GM23338 (cell line): ENCODE results near the gene MCAT. TPM values are rescaled to one million over a fixed set of nuclear protein-coding genes. Genes with fewer than 3 reads are reported as not detected.
"Not testable (repeated sequence)": the region's sequence is repeated elsewhere in the genome, so short reads cannot be mapped to it uniquely, and the experiment has no call there.

Source experiments
- ATAC-seq: fragments of 200-7000 bp; cut with Tn5 transposase; 3 replicates; pipeline ENCODE4 v1.9.1; 2020
- DNase-seq: peaks from one replicate; pipeline ENCODE4 v3.0.0-alpha.2; 2015; ENCODE audit warnings: low spot score
- H2AFZ ChIP-seq: fragments of 200-600 bp; sonication (generic); 2 replicates; pipeline ENCODE4 v1.8.0; 2016; ENCODE audit warnings: antibody characterized with exemption, mild to moderate bottlenecking, moderate library complexity
- H3F3A ChIP-seq: fragments of 200-600 bp; sonication (generic); replicated peaks from 2 replicates; pipeline ENCODE4 v1.8.0; 2017; ENCODE audit warnings: antibody characterized with exemption, mixed run types, low read depth
- H3K27ac ChIP-seq: fragments of 200-600 bp; sonication (generic); 2 replicates; pipeline ENCODE4 v1.6.1; 2016; ENCODE audit warnings: low read depth
- H3K27me3 ChIP-seq: fragments of 200-600 bp; sonication (generic); 2 replicates; pipeline ENCODE4 v1.8.0; 2016; ENCODE audit warnings: mild to moderate bottlenecking, mixed run types, moderate library complexity; ENCODE audit not compliant: insufficient read depth
- H3K36me3 ChIP-seq: fragments of 200-600 bp; sonication (generic); 2 replicates; pipeline ENCODE4 v1.8.0; 2016; ENCODE audit warnings: mild to moderate bottlenecking; ENCODE audit not compliant: insufficient read depth
- H3K4me1 ChIP-seq: fragments of 200-600 bp; sonication (generic); 2 replicates; pipeline ENCODE4 v1.8.0; 2016; ENCODE audit warnings: mild to moderate bottlenecking, moderate library complexity; ENCODE audit not compliant: insufficient read depth
- H3K4me2 ChIP-seq: fragments of 200-600 bp; sonication (generic); 2 replicates; pipeline ENCODE4 v1.7.1; 2017; ENCODE audit warnings: mixed run types
- H3K4me3 ChIP-seq: fragments of 200-600 bp; sonication (generic); 2 replicates; pipeline ENCODE4 v1.6.1; 2016; ENCODE audit warnings: mixed run types
- H3K79me2 ChIP-seq: fragments of 200-600 bp; sonication (generic); replicated peaks from 2 replicates; pipeline ENCODE4 v1.8.0; 2017; ENCODE audit warnings: mild to moderate bottlenecking; ENCODE audit not compliant: insufficient read depth
- H3K9me2 ChIP-seq: fragments of 200-600 bp; sonication (generic); 2 replicates; pipeline ENCODE4 v1.8.0; 2017; ENCODE audit not compliant: insufficient read depth
- H4K20me1 ChIP-seq: fragments of 200-600 bp; sonication (generic); replicated peaks from 2 replicates; pipeline ENCODE4 v1.8.0; 2017; ENCODE audit warnings: mild to moderate bottlenecking; ENCODE audit not compliant: insufficient read depth
- H3K27ac Mint-ChIP-seq: 2 replicates; pipeline ENCODE4 v1.8.0; 2020; ENCODE audit warnings: inconsistent platforms, mild to moderate bottlenecking, moderate library complexity, mixed read lengths
- H3K27me3 Mint-ChIP-seq: 3 replicates; pipeline ENCODE4 v1.8.0; 2022; ENCODE audit warnings: low read depth, mild to moderate bottlenecking, moderate library complexity, mixed read lengths, inconsistent platforms; ENCODE audit not compliant: insufficient read depth, poor library complexity
- H3K36me3 Mint-ChIP-seq: 3 replicates; pipeline ENCODE4 v1.8.0; 2021; ENCODE audit warnings: low read depth, mild to moderate bottlenecking, inconsistent platforms, moderate library complexity, mixed read lengths
- H3K4me1 Mint-ChIP-seq: 3 replicates; pipeline ENCODE4 v1.8.0; 2020; ENCODE audit warnings: mild to moderate bottlenecking, inconsistent platforms, mixed read lengths
- H3K4me3 Mint-ChIP-seq: 3 replicates; pipeline ENCODE4 v1.8.0; 2021; ENCODE audit warnings: moderate library complexity, mild to moderate bottlenecking, inconsistent platforms, mixed read lengths
- H3K9me3 Mint-ChIP-seq: 3 replicates; pipeline ENCODE4 v1.8.0; 2020; ENCODE audit warnings: moderate library complexity, mild to moderate bottlenecking, inconsistent platforms, mixed read lengths
- CTCF ChIP-seq, 2 experiments: fragments of 200-600 bp in 1 of 2; sonication (generic) in 1 of 2; conservative IDR thresholded peaks; 2 replicates each; pipeline versions ENCODE4 v1.5.1 to v1.6.1; 2016 to 2017; ENCODE audit warnings: antibody characterized with exemption in 2 of 2, low read depth in 2 of 2, mild to moderate bottlenecking in 2 of 2, moderate library complexity in 1 of 2
- EZH2 ChIP-seq: fragments of 200-600 bp; sonication (generic); IDR thresholded peaks from one replicate; pipeline ENCODE4 v1.8.0; 2017; ENCODE audit warnings: antibody characterized with exemption, mild to moderate bottlenecking, low read depth; ENCODE audit not compliant: unreplicated experiment
- NANOG ChIP-seq: IDR thresholded peaks from 2 replicates; pipeline ENCODE4 v1.6.1; 2016; ENCODE audit warnings: antibody characterized with exemption, borderline replicate concordance
- ZNF114 ChIP-seq: fragments of 250-450 bp; sonication (Bioruptor Pico); IDR thresholded peaks from 2 replicates; pipeline ENCODE4 v1.5.0; 2020; ENCODE audit warnings: mild to moderate bottlenecking, moderate library complexity
- polyA plus RNA-seq: library from polyadenylated mRNA; unstranded; fragments of >200 nt; fragmentation: Nextera tagmentation; extraction: Ambion mirVana; gene quantifications from 2 replicates; pipeline ENCODE4 v1.2.1, GENCODE V29; 2016
- total RNA-seq: library from RNA; depleted of rRNA; stranded (reverse); fragments of >200 nt; shearing (Covaris generic); gene quantifications from 2 replicates; pipeline ENCODE4 v1.2.3, GENCODE V29; 2014

The MCAT gene
- total and polyA plus RNA-seq, 2 experiments from 2014 or later = 9.7 to 16.9 TPM

- TF ChIP-seq EZH2 (no peak), CTCF (conservative IDR thresholded peaks at IDR 0.05; ENCODE audit: low read depth in 2 of 2) (no peak)
Observed at GRCh38 chr22:43148581-43148980, 5.4 kb upstream of the MCAT start (continued).

GRCh38 chr22:43147821-43148220, 4.6 kb upstream of the MCAT start:
- peaks cover 6% of the 10 kb centered on the region for H3K4me1 Mint-ChIP-seq
- H2AFZ ChIP-seq = no peak overlapping the region
- no peak overlapping the region for H3K4me2 ChIP-seq
- H3K79me2 ChIP-seq = no peaks in the 10 kb centered on the region
- no peak for ATAC-seq
- no peak overlapping the region for H3K27ac Mint-ChIP-seq
- H3K9me2 ChIP-seq = no peaks in the 10 kb centered on the region
- H3K27me3 Mint-ChIP-seq = peaks cover 18% of the 10 kb centered on the region
- H3K9me3 Mint-ChIP-seq = no peaks in the 10 kb centered on the region
- no peak overlapping the region for H3K4me3 ChIP-seq
- DNase-seq = no peak
- no peak for TF ChIP-seq EZH2
- TF ChIP-seq ZNF114 (CRISPR knock-in tag) = no peak
- TF ChIP-seq CTCF (conservative IDR thresholded peaks at IDR 0.05; ENCODE audit: low read depth in 2 of 2) = no peak
- TF ChIP-seq NANOG = no peak
- no peaks in the 10 kb centered on the region for H3K36me3 ChIP-seq
- H3K27ac ChIP-seq = no peak overlapping the region
- H3K4me1 ChIP-seq = no peaks in the 10 kb centered on the region; the same call in 1 of the 2 replicates
- H3K4me3 Mint-ChIP-seq = no peak overlapping the region
- no peaks in the 10 kb centered on the region for H3K36me3 Mint-ChIP-seq
- H3F3A ChIP-seq = no peaks in the 10 kb centered on the region; the same call in 1 of the 2 replicates
- H4K20me1 ChIP-seq = no peaks in the 10 kb centered on the region
- peaks cover 17% of the 10 kb centered on the region for H3K27me3 ChIP-seq

DNA sequence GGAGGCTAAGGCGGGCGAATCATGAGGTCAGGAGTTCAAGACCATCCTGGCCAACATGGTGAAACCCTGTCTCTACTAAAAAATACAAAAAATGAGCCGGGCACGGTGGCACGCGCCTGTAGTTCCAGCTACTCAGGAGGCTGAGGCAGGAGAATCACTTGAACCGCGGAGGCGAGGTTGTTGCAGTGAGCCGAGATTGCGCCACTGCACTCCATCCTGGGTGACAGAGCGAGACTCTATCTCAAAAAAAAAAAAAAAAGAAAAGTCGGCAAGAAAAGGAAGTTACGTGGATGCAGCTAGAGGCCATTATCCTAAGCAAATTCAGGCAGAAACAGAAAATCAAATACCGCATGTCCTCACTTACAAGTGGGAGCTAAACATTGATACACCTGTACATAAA, 3.1 kb upstream of the MCAT start:
- H3K4me1 Mint-ChIP-seq, H3K4me2 ChIP-seq, H3K9me2 ChIP-seq, H3K27ac Mint-ChIP-seq, ATAC-seq, H3K9me3 Mint-ChIP-seq, H3K36me3 ChIP-seq, DNase-seq, H4K20me1 ChIP-seq, H3K27ac ChIP-seq, H2AFZ ChIP-seq, H3K4me1 ChIP-seq, H3K4me3 ChIP-seq, H3K27me3 ChIP-seq, H3F3A ChIP-seq, H3K4me3 Mint-ChIP-seq, H3K36me3 Mint-ChIP-seq: not testable (repeated sequence)
- peaks cover 15% of the 10 kb centered on the region for H3K27me3 Mint-ChIP-seq
- H3K79me2 ChIP-seq = peaks cover 14% of the 10 kb centered on the region

GRCh38 chr22:43145371-43145770, 2.2 kb upstream of the MCAT start:
- H3F3A ChIP-seq, H3K9me2 ChIP-seq, H3K27ac Mint-ChIP-seq, H3K27me3 ChIP-seq, H3K36me3 ChIP-seq, H4K20me1 ChIP-seq, H3K36me3 Mint-ChIP-seq, H3K4me3 ChIP-seq, H3K4me2 ChIP-seq, H3K9me3 Mint-ChIP-seq, H3K27ac ChIP-seq, H3K27me3 Mint-ChIP-seq, H3K4me1 ChIP-seq, H3K4me3 Mint-ChIP-seq, ATAC-seq, DNase-seq, H3K4me1 Mint-ChIP-seq: not testable (repeated sequence)
- peak overlapping the region; percentile 72 for H2AFZ ChIP-seq
- H3K79me2 ChIP-seq = peaks cover 14% of the 10 kb centered on the region
